GM12878 (cell line): ENCODE measurements around the gene EXOC4. TPM values are rescaled to one million over a fixed set of nuclear protein-coding genes. Genes with fewer than 3 reads are reported as not detected.

Experiments
- BMI1 ChIP-seq: fragments of 450-650 bp; IDR thresholded peaks from 2 replicates; pipeline ENCODE4 v1.6.1; 2016; ENCODE audit warnings: mild to moderate bottlenecking, moderate library complexity, borderline replicate concordance
- FOS ChIP-seq: IDR thresholded peaks from 3 replicates; pipeline ENCODE4 v1.6.1; 2011; ENCODE audit warnings: borderline replicate concordance; ENCODE audit not compliant: insufficient read length; ENCODE audit errors: extremely low read depth
- FOXM1 ChIP-seq: IDR thresholded peaks from 2 replicates; pipeline ENCODE4 v1.6.1; 2012; ENCODE audit warnings: low read depth, mild to moderate bottlenecking, inconsistent platforms, low read length, moderate library complexity
- HDGF ChIP-seq: fragments of 450-650 bp; IDR thresholded peaks from 2 replicates; pipeline ENCODE4 v1.6.1; 2016; ENCODE audit warnings: antibody characterized with exemption
- IRF4 ChIP-seq: IDR thresholded peaks from 2 replicates; pipeline ENCODE4 v1.6.1; 2011; ENCODE audit warnings: low read depth, low read length
- MEF2B ChIP-seq: fragments of 450-650 bp; IDR thresholded peaks from 2 replicates; pipeline ENCODE4 v1.6.1; 2018; ENCODE audit warnings: mild to moderate bottlenecking, moderate library complexity; ENCODE audit not compliant: partially characterized antibody, poor library complexity, severe bottlenecking
- MLLT1 ChIP-seq: fragments of 450-650 bp; IDR thresholded peaks from 2 replicates; pipeline ENCODE4 v1.6.1; 2016; ENCODE audit warnings: mild to moderate bottlenecking
- SMAD5 ChIP-seq: IDR thresholded peaks from 2 replicates; pipeline ENCODE4 v1.6.1; 2016; ENCODE audit warnings: antibody characterized with exemption, low read depth
- SMC3 ChIP-seq: IDR thresholded peaks from 2 replicates; pipeline ENCODE4 v1.6.1; 2011; ENCODE audit warnings: low read length, improper control_type of control experiment, borderline replicate concordance
- ZNF687 ChIP-seq: fragments of 450-650 bp; IDR thresholded peaks from 2 replicates; pipeline ENCODE4 v1.6.1; 2017; ENCODE audit warnings: mild to moderate bottlenecking, moderate library complexity
- polyA plus RNA-seq, 11 experiments: library from polyadenylated mRNA; depleted of rRNA in 4 of 11; unstranded in 6 of 11; stranded (reverse) in 5 of 11; fragments of >200 nt; fragmentation: Nextera tagmentation in 4 of 11; fragmentation: Illumina TruSeq in 1 of 11; extraction: Ambion mirVana in 4 of 11; extraction: Trizol in 1 of 11; gene quantifications; 1 replicate in 1 of 11; 2 replicates in 10 of 11; pipeline versions ENCODE4 v1.2.1 to v1.2.3, GENCODE V29; 2011 to 2016; ENCODE audit warnings: inconsistent platforms in 2 of 11, missing spikeins in 2 of 11, low read depth in 1 of 11
- total RNA-seq, 4 experiments: library from RNA; depleted of rRNA in 3 of 4; stranded (reverse); fragments of >200 nt in 3 of 4; fragmentation: Illumina TruSeq in 1 of 4; extraction: Trizol in 1 of 4; gene quantifications; 2 replicates each; pipeline versions ENCODE4 v1.2.1 to v1.2.3, GENCODE V29; 2013 to 2021
- TF ChIP-seq, protein P1 (sequence below): IDR thresholded peaks from 2 replicates; pipeline ENCODE4 v1.6.1; 2012; ENCODE audit warnings: low read depth, low read length, improper control_type of control experiment

Gene EXOC4
- total and polyA plus RNA-seq, 10 of the 15 experiments (the other 5 are each of a cell fraction or from before 2014, with no cell fraction given), result 13.2 to 44.5 (median 29.6) TPM

- TF ChIP-seq ZNF687, result no peak
- TF ChIP-seq HDGF, result no peak
- TF ChIP-seq IRF4, result no peak
- TF ChIP-seq SMC3, result no peak
- TF ChIP-seq BMI1, result no peak
- no peak for TF ChIP-seq FOXM1
- TF ChIP-seq, protein P1, sequence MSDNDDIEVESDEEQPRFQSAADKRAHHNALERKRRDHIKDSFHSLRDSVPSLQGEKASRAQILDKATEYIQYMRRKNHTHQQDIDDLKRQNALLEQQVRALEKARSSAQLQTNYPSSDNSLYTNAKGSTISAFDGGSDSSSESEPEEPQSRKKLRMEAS, result no peak
- no peak for TF ChIP-seq MLLT1
- no peak for TF ChIP-seq FOS
- TF ChIP-seq SMAD5, result no peak
- TF ChIP-seq MEF2B, result no peak
These were observed 510.3 kb downstream of the EXOC4 start (continued) for GRCh38 chr7:133763076-133763640.
